Omental fat pad (tissue), 4 donors: ENCODE data around the gene DNM2. TPM values are rescaled to one million over a fixed set of nuclear protein-coding genes. Genes with fewer than 3 reads are reported as not detected.

Experiments used
- ATAC-seq: fragments of 150-250 bp; one replicate; pipeline ENCODE4 v1.9.1; 2016; ENCODE audit warnings: mild to moderate bottlenecking, moderate library complexity; ENCODE audit not compliant: low FRiP score
- DNase-seq: peaks from one replicate; pipeline ENCODE4 v3.0.0-alpha.2; 2019; ENCODE audit warnings: low spot score
- CTCF ChIP-seq, 3 donors: fragments of 450-650 bp; IDR thresholded peaks; one replicate each; pipeline ENCODE4 v1.5.1; 2016 to 2017; ENCODE audit warnings: antibody characterized with exemption in 3 of 3, mild to moderate bottlenecking in 3 of 3, moderate library complexity in 2 of 3
- total RNA-seq, 4 donors: library from RNA; depleted of rRNA; stranded (reverse); fragments of >200 nt; gene quantifications; one replicate each; pipeline ENCODE4 v1.1.0, GENCODE V29; 2016

DNM2 gene
- total RNA-seq, 4 donors from 2014 or later: 76.5 to 135 (median 99.9) TPM

- TF ChIP-seq CTCF (IDR thresholded peaks at IDR 0.05): no peak
- ATAC-seq (peak; percentile 17), DNase-seq (no peak)
Measured at GRCh38 chr19:10701955-10702525, 15.8 kb upstream of the DNM2 start.

- ATAC-seq: peak; percentile 28
- TF ChIP-seq CTCF (IDR thresholded peaks at IDR 0.05): no peak
- no peak for DNase-seq
Measured at GRCh38 chr19:10706990-10707389, 10.9 kb upstream of the DNM2 start.

- no peak for DNase-seq
- TF ChIP-seq CTCF (IDR thresholded peaks at IDR 0.05): no peak
Measured at GRCh38 chr19:10707440-10707839, 10.4 kb upstream of the DNM2 start.

DNA sequence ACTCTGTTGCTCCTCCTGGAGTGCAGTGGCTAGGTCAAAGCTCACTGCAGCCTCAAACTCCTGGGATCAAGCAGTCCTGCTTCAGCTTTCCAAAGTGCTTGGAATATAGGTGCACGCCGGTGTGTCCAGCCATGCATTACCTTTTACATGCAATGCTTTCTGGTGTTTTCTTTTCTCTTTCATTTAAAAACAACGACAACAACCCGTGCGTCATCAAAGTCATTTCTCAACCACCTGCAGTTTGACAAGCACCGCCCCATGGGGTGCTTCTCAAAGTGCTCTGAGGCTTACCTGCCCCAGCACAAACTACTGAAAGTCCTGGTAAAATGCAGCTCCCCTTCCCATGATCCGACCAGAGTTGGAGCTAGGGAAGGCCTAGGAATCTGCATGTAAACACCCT, 9.6 kb upstream of the DNM2 start:
- DNase-seq (no peak), ATAC-seq (no peak)
- no peak for TF ChIP-seq CTCF (IDR thresholded peaks at IDR 0.05)

More at GRCh38 chr19:10707440-10707839, 10.4 kb upstream of the DNM2 start:
- no peak for ATAC-seq

GRCh38 chr19:10712045-10712444, 5.8 kb upstream of the DNM2 start:
- DNase-seq: no peak
- ATAC-seq: no peak
- no peak for TF ChIP-seq CTCF (IDR thresholded peaks at IDR 0.05)

DNA sequence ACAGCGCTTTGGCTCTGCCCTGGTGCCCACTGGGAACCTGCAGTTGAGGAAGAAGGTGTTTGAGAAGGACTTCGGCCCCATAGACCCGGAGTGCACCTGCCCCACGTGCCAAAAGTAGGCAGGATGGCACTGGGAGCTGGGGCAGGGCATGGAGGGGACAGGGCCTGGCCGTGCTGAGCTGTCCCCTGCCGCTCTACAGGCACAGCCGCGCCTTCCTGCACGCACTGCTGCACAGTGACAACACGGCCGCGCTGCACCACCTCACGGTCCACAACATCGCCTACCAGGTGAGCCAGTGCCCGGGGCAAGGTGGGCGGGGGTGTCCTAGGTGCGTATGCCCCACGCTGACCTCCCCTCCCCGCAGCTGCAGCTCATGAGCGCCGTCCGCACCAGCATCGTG, 5.1 kb upstream of the DNM2 start:
- ATAC-seq: no peak
- TF ChIP-seq CTCF (IDR thresholded peaks at IDR 0.05): no peak
- DNase-seq: no peak

DNA sequence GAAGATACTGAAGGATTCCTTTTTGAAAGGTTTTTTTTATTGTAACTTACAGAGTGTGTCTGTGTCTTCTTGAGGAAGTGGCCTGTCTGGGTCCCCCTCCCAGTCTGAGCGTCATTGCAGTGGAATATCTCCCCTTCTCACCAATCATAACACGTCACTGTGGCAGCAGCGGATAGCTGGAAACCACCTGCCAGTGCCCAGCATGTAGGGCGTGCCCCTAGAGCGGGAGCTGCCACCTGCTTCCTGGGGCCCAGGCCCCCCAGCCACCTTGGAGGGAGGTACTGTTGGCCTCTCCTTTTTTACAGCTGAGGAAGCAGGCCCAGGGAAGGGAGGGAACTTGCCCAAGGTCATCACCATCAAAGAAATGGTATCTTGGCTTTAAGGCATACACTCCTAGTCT, 4.6 kb upstream of the DNM2 start:
- no peak for ATAC-seq
- DNase-seq: no peak
- no peak for TF ChIP-seq CTCF (IDR thresholded peaks at IDR 0.05)
